HepG2 (cell line): ENCODE results near the gene TPI1. TPM values are rescaled to one million over a fixed set of nuclear protein-coding genes. Genes with fewer than 3 reads are reported as not detected.

ENCODE experiments used
- AHDC1 ChIP-seq: sonication (generic); formaldehyde crosslinking; IDR thresholded peaks from 2 replicates; pipeline ENCODE4 v1.5.1; 2020; ENCODE audit warnings: mild to moderate bottlenecking, missing genetic modification reagents, borderline replicate concordance
- FOXO1 ChIP-seq: sonication (generic); formaldehyde crosslinking; IDR thresholded peaks from 2 replicates; pipeline ENCODE4 v1.4.0; 2020; ENCODE audit warnings: missing genetic modification reagents
- GTF3A ChIP-seq: sonication (generic); formaldehyde crosslinking; conservative IDR thresholded peaks from 2 replicates; pipeline ENCODE4 v1.4.0; 2020; ENCODE audit warnings: mild to moderate bottlenecking, missing genetic modification reagents
- HNF1B ChIP-seq: sonication (generic); formaldehyde crosslinking; IDR thresholded peaks from 2 replicates; pipeline ENCODE4 v1.5.1; 2020; ENCODE audit warnings: mild to moderate bottlenecking, moderate library complexity, missing genetic modification reagents
- HNF4G ChIP-seq, 2 experiments: sonication (generic) in 1 of 2; formaldehyde crosslinking in 1 of 2; IDR thresholded peaks; 2 replicates each; pipeline versions ENCODE4 v1.4.0 to v1.6.1; 2011 to 2020; ENCODE audit warnings: borderline replicate concordance in 2 of 2, low read depth in 2 of 2, mild to moderate bottlenecking in 2 of 2, low read length in 1 of 2, missing genetic modification reagents in 1 of 2, moderate library complexity in 1 of 2
- KLF13 ChIP-seq: sonication (generic); formaldehyde crosslinking; IDR thresholded peaks from 2 replicates; pipeline ENCODE4 v1.4.0; 2020; ENCODE audit warnings: mild to moderate bottlenecking, missing genetic modification reagents
- NONO ChIP-seq, 2 experiments: fragments of 450-650 bp in 1 of 2; sonication (generic) in 1 of 2; formaldehyde crosslinking in 1 of 2; IDR thresholded peaks in 1 of 2; conservative IDR thresholded peaks in 1 of 2; 2 replicates each; pipeline versions ENCODE4 v1.6.1 to v1.8.0; 2017 to 2022; ENCODE audit warnings: mild to moderate bottlenecking in 1 of 2, missing genetic modification reagents in 1 of 2, moderate library complexity in 1 of 2
- PBX3 ChIP-seq: sonication (generic); formaldehyde crosslinking; IDR thresholded peaks from 2 replicates; pipeline ENCODE4 v1.8.1; 2023; ENCODE audit warnings: missing genetic modification reagents, inconsistent platforms, borderline replicate concordance
- PITX1 ChIP-seq: sonication (generic); formaldehyde crosslinking; IDR thresholded peaks from 2 replicates; pipeline ENCODE4 v1.5.1; 2020; ENCODE audit warnings: mild to moderate bottlenecking, missing genetic modification reagents
- POLR2G ChIP-seq: fragments of 200-400 bp; formaldehyde crosslinking; IDR thresholded peaks from 2 replicates; pipeline ENCODE4 v1.6.1; 2018; ENCODE audit warnings: mild to moderate bottlenecking, low read depth, low read length, moderate library complexity
- RAD51 ChIP-seq: fragments of 450-650 bp; IDR thresholded peaks from 2 replicates; pipeline ENCODE4 v1.6.1; 2016; ENCODE audit warnings: borderline replicate concordance
- SP1 ChIP-seq, 2 experiments: fragments of 450-650 bp in 1 of 2; sonication (generic) in 1 of 2; formaldehyde crosslinking in 1 of 2; IDR thresholded peaks; 2 replicates each; pipeline versions ENCODE4 v1.4.0 to v1.6.1; 2016 to 2020; ENCODE audit warnings: missing genetic modification reagents in 1 of 2
- TBX3 ChIP-seq: fragments of 450-650 bp; IDR thresholded peaks from 2 replicates; pipeline ENCODE4 v1.6.1; 2017; ENCODE audit warnings: antibody characterized with exemption, mild to moderate bottlenecking, inconsistent platforms, borderline replicate concordance
- ZEB1 ChIP-seq: IDR thresholded peaks from 2 replicates; pipeline ENCODE4 v1.6.1; 2012; ENCODE audit warnings: mild to moderate bottlenecking, low read depth, inconsistent platforms; ENCODE audit not compliant: insufficient replicate concordance
- ZNF263 ChIP-seq: sonication (generic); formaldehyde crosslinking; IDR thresholded peaks from 2 replicates; pipeline ENCODE4 v1.4.0; 2020; ENCODE audit warnings: missing genetic modification reagents
- ZNF589 ChIP-seq: sonication (generic); formaldehyde crosslinking; conservative IDR thresholded peaks from 2 replicates; pipeline ENCODE4 v1.8.0; 2022; ENCODE audit warnings: mild to moderate bottlenecking, moderate library complexity, missing genetic modification reagents
- ZNF598 ChIP-seq: sonication (generic); formaldehyde crosslinking; IDR thresholded peaks from 2 replicates; pipeline ENCODE4 v1.5.1; 2020; ENCODE audit warnings: mild to moderate bottlenecking, missing genetic modification reagents, borderline replicate concordance
- ZNF660 ChIP-seq: sonication (generic); formaldehyde crosslinking; IDR thresholded peaks from 2 replicates; pipeline ENCODE4 v1.5.1; 2020; ENCODE audit warnings: mild to moderate bottlenecking, low read depth, missing genetic modification reagents, borderline replicate concordance
- polyA plus RNA-seq, 8 experiments: library from polyadenylated mRNA; depleted of rRNA in 3 of 8; stranded (reverse) in 7 of 8; unstranded in 1 of 8; fragments of >200 nt; fragmentation: Illumina TruSeq in 4 of 8; extraction: Trizol in 4 of 8; gene quantifications; 2 replicates each; pipeline versions ENCODE4 v1.2.1 to v1.2.3, GENCODE V29; 2011 to 2016; ENCODE audit warnings: low read depth in 4 of 8, missing spikeins in 1 of 8, mixed read lengths in 1 of 8; ENCODE audit not compliant: insufficient read depth in 1 of 8
- total RNA-seq, 5 experiments: library from RNA; depleted of rRNA; stranded (reverse); fragments of >200 nt; fragmentation: Illumina TruSeq; extraction: Trizol; gene quantifications; 2 replicates each; pipeline ENCODE4 v1.2.3, GENCODE V29; 2016; ENCODE audit warnings: low read depth in 1 of 5

TPI1 gene
- total and polyA plus RNA-seq, 2 of the 13 experiments (the other 11 are each of a cell fraction or from before 2014, with no cell fraction given): 945 to 2,535 TPM

GRCh38 chr12:6872073-6873048 is 5.0 kb downstream of the TPI1 start (continued):
- TF ChIP-seq ZNF660 (no peak), PBX3 (CRISPR knock-in tag) (0 out of 2 replicates have a peak, but pooled peaks have one; percentile 43), NONO (IDR thresholded peaks at IDR 0.05) (no peak), NONO (CRISPR knock-in tag; conservative IDR thresholded peaks at IDR 0.05) (peak; percentile 72; the same call in 1 of the 2 replicates), ZNF589 (CRISPR knock-in tag) (0 out of 2 replicates have a peak, but pooled peaks have one; percentile 64), HNF4G (IDR thresholded peaks at IDR 0.05; ENCODE audit: borderline replicate concordance, low read depth, low read length) (no peak; the same call in 1 of the 2 replicates), HNF4G (CRISPR knock-in tag; IDR thresholded peaks at IDR 0.05; ENCODE audit: borderline replicate concordance, low read depth) (no peak), GTF3A (no peak; the same call in 1 of the 2 replicates), HNF1B (CRISPR knock-in tag) (peak; percentile 71; the same call in 1 of the 2 replicates), FOXO1 (CRISPR knock-in tag) (peak; percentile 41; the same call in 1 of the 2 replicates), PITX1 (CRISPR knock-in tag) (0 out of 2 replicates have a peak, but pooled peaks have one; percentile 39), SP1 (IDR thresholded peaks at IDR 0.05) (no peak), SP1 (CRISPR knock-in tag; IDR thresholded peaks at IDR 0.05) (peak; percentile 99), ZEB1 (no peak), RAD51 (no peak), POLR2G (peak; percentile 61), AHDC1 (CRISPR knock-in tag) (peak; percentile 12; the same call in 1 of the 2 replicates), ZNF598 (CRISPR knock-in tag) (no peak), ZNF263 (0 out of 2 replicates have a peak, but pooled peaks have one; percentile 29), KLF13 (no peak), TBX3 (no peak)
